SK-N-SH (cell line): ENCODE results near the gene HDAC4. TPM values are rescaled to one million over a fixed set of nuclear protein-coding genes. Genes with fewer than 3 reads are reported as not detected.

Experiments used
- CTCF ChIA-PET: fragments of 300-600, 350-600 bp; formaldehyde crosslinking; extraction: SDS; loops from one replicate; lab custom pipeline; 2021; lab: Yijun Ruan, JAX
- POLR2A ChIA-PET: fragments of 350-600 bp; sonication (Branson Sonifier 250); formaldehyde crosslinking; extraction: SDS; loops from one replicate; lab custom pipeline; 2020; ENCODE audit warnings: antibody characterized with exemption, inconsistent platforms; lab: Yijun Ruan, JAX
- DNase-seq: peaks from one replicate; pipeline ENCODE4 v3.0.0; 2012
- H2AFZ ChIP-seq: fragments of 200-600 bp; sonication (generic); 2 replicates; pipeline ENCODE4 v1.8.1; 2016; ENCODE audit warnings: antibody characterized with exemption, mild to moderate bottlenecking, low read depth
- H3F3A ChIP-seq: fragments of 200-600 bp; sonication (generic); replicated peaks from 2 replicates; pipeline ENCODE3; 2016; ENCODE audit warnings: antibody characterized with exemption, mild to moderate bottlenecking; ENCODE audit not compliant: insufficient read depth
- H3K27ac ChIP-seq, 2 experiments: fragments of 200-500 bp in 1 of 2; fragments of 200-600 bp in 1 of 2; sonication (Bioruptor generic) in 1 of 2; sonication (generic), shearing (Covaris generic) in 1 of 2; 2 replicates each; pipeline versions ENCODE4 v1.5.1 to v1.6.1; 2014 to 2016; ENCODE audit warnings: low read depth in 2 of 2, inconsistent platforms in 1 of 2, low read length in 1 of 2, mild to moderate bottlenecking in 1 of 2, mixed read lengths in 1 of 2
- H3K27me3 ChIP-seq: fragments of 200-600 bp; sonication (generic), shearing (Covaris generic); 2 replicates; pipeline ENCODE4 v1.6.1; 2016; ENCODE audit warnings: mixed run types; ENCODE audit not compliant: insufficient read depth
- H3K36me3 ChIP-seq, 2 experiments: fragments of 200-500 bp in 1 of 2; fragments of 200-600 bp in 1 of 2; sonication (Bioruptor generic) in 1 of 2; sonication (generic) in 1 of 2; replicated peaks in 1 of 2; 2 replicates each; pipeline versions ENCODE3 to v1.5.1; 2014 to 2016; ENCODE audit warnings: low read length in 1 of 2, mild to moderate bottlenecking in 1 of 2; ENCODE audit not compliant: insufficient read depth in 2 of 2, control insufficient read depth in 1 of 2
- H3K4me1 ChIP-seq, 2 experiments: fragments of 200-500 bp in 1 of 2; fragments of 200-600 bp in 1 of 2; sonication (Bioruptor generic) in 1 of 2; sonication (generic), shearing (Covaris generic) in 1 of 2; 2 replicates each; pipeline versions ENCODE4 v1.5.1 to v1.6.1; 2014 to 2016; ENCODE audit warnings: low read depth in 1 of 2, low read length in 1 of 2, mixed run types in 1 of 2; ENCODE audit not compliant: insufficient read depth in 2 of 2, control insufficient read depth in 1 of 2
- H3K4me2 ChIP-seq: fragments of 200-600 bp; sonication (generic), shearing (Covaris generic); 2 replicates; pipeline ENCODE4 v1.6.1; 2017; ENCODE audit warnings: mixed run types
- H3K4me3 ChIP-seq, 2 experiments: fragments of 200-500 bp in 1 of 2; fragments of 200-600 bp in 1 of 2; sonication (Bioruptor generic) in 1 of 2; sonication (generic), shearing (Covaris generic) in 1 of 2; 2 replicates each; pipeline versions ENCODE4 v1.5.1 to v1.8.1; 2014 to 2016; ENCODE audit warnings: low read depth in 2 of 2, inconsistent platforms in 1 of 2, low read length in 1 of 2, mild to moderate bottlenecking in 1 of 2, mixed read lengths in 1 of 2, moderate library complexity in 1 of 2
- H3K79me2 ChIP-seq: fragments of 200-600 bp; sonication (generic); 2 replicates; pipeline ENCODE4 v1.8.1; 2017; ENCODE audit warnings: mild to moderate bottlenecking; ENCODE audit not compliant: insufficient read depth
- H3K9ac ChIP-seq: fragments of 200-600 bp; sonication (generic); 2 replicates; pipeline ENCODE4 v1.6.1; 2017; ENCODE audit warnings: mixed run types
- H3K9me2 ChIP-seq: fragments of 200-600 bp; sonication (generic); 2 replicates; pipeline ENCODE4 v1.6.1; 2017; ENCODE audit warnings: mixed run types
- H3K9me3 ChIP-seq: fragments of 200-600 bp; sonication (generic); 2 replicates; pipeline ENCODE4 v1.6.1; 2017; ENCODE audit warnings: mixed run types, mild to moderate bottlenecking, moderate library complexity
- H4K20me1 ChIP-seq: fragments of 200-600 bp; sonication (generic); 2 replicates; pipeline ENCODE4 v1.6.1; 2017; ENCODE audit warnings: mild to moderate bottlenecking, mixed run types; ENCODE audit not compliant: insufficient read depth
- CHD2 ChIP-seq: fragments of 150-350 bp; IDR thresholded peaks from 2 replicates; pipeline ENCODE4 v1.6.1; 2018; ENCODE audit warnings: low read length; ENCODE audit not compliant: partially characterized antibody
- FOXJ3 ChIP-seq: sonication (generic); formaldehyde crosslinking; IDR thresholded peaks from 2 replicates; pipeline ENCODE4 v1.5.1; 2020; ENCODE audit warnings: mild to moderate bottlenecking, missing genetic modification reagents
- FOXM1 ChIP-seq: IDR thresholded peaks from 2 replicates; pipeline ENCODE4 v1.4.0; 2012; ENCODE audit warnings: low read depth, mild to moderate bottlenecking
- GABPA ChIP-seq: IDR thresholded peaks from 2 replicates; pipeline ENCODE4 v1.4.0; 2012; ENCODE audit warnings: low read depth, mild to moderate bottlenecking
- GATA2 ChIP-seq: sonication (generic); formaldehyde crosslinking; IDR thresholded peaks from 2 replicates; pipeline ENCODE4 v1.5.0; 2020; ENCODE audit warnings: mild to moderate bottlenecking, missing genetic modification reagents
- MEF2A ChIP-seq: IDR thresholded peaks from 2 replicates; pipeline ENCODE4 v1.4.0; 2012; ENCODE audit warnings: low read depth, borderline replicate concordance
- POLR2AphosphoS5 ChIP-seq: IDR thresholded peaks from 2 replicates; pipeline ENCODE4 v1.6.1; 2012; ENCODE audit warnings: low read depth, low read length
- RAD21 ChIP-seq: IDR thresholded peaks from 2 replicates; pipeline ENCODE4 v1.6.1; 2012; ENCODE audit warnings: mild to moderate bottlenecking, low read length
- SMC3 ChIP-seq: IDR thresholded peaks from 2 replicates; pipeline ENCODE4 v1.6.1; 2012; ENCODE audit warnings: low read depth, low read length, improper control_type of control experiment
- TCF12 ChIP-seq: IDR thresholded peaks from 2 replicates; pipeline ENCODE4 v1.4.0; 2012
- YY1 ChIP-seq: IDR thresholded peaks from 2 replicates; pipeline ENCODE4 v1.4.0; 2012; ENCODE audit warnings: low read depth, mild to moderate bottlenecking
- whole genome bisulfite sequencing: methylation state at CpG from one replicate; pipeline ENCODE4 v1.1.6; 2017; ENCODE audit warnings: low lambda C conversion rate; 5-methylcytosine and 5-hydroxymethylcytosine counted together
- polyA plus RNA-seq, 3 experiments: library from polyadenylated mRNA; depleted of rRNA; stranded (reverse); fragments of >200 nt; gene quantifications; 2 replicates each; pipeline ENCODE4 v1.2.3, GENCODE V29; 2012
- TF ChIP-seq, protein P1 (sequence below): IDR thresholded peaks from 2 replicates; pipeline ENCODE4; 2012
- TF ChIP-seq, protein P2 (sequence below): IDR thresholded peaks from 2 replicates; pipeline ENCODE4 v1.4.0; 2012; ENCODE audit warnings: low read depth, borderline replicate concordance
- TF ChIP-seq, protein P3 (sequence below): IDR thresholded peaks from 2 replicates; pipeline ENCODE4 v1.4.0; 2012; ENCODE audit warnings: low read depth, borderline replicate concordance
- TF ChIP-seq, protein P4 (sequence below): IDR thresholded peaks from 2 replicates; pipeline ENCODE4 v1.4.0; 2012; ENCODE audit warnings: low read depth
- TF ChIP-seq, protein P5 (sequence below): fragments of 200-600 bp; sonication (generic); IDR thresholded peaks from 2 replicates; pipeline ENCODE4 v1.6.1; 2017; ENCODE audit warnings: antibody characterized with exemption, mild to moderate bottlenecking, moderate library complexity

Gene HDAC4
- polyA plus RNA-seq, 1 of the 3 experiments (the other 2 are of a cell fraction): 5.5 TPM

DNA sequence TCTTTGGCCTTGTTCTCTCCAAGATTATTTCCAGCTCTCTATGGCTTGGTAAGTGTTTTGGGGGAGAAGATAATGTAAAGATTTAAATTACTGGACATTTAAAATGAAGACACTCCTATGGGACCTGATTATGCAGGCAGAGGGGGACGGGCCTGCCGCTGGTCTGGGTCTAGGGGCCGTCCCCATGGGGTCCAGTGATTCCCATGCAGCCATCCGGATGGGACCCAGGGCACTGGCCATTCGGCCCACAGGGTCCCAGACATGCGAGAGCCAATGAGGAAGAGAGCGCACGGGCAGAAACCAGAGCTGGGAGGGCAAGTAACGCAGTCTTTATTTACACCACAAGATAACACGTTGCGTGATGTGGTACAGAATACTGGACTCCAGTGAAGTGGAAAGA lies 353.0 kb downstream of the HDAC4 start:
- ChIA-PET CTCF (interaction anchor here (1.3 kb wide), 1 partner anchor 11 kb away, joined by 3 read pairs; no protein-coding TSS in a partner anchor), POLR2A (no interaction called here)
- Histone ChIP-seq H3K9ac (no peak overlapping the region), H3K27ac (no peak overlapping the region), H3K4me3 (no peak overlapping the region), H3K9me3 (no peaks in the 10 kb centered on the region), H3K4me2 (no peak overlapping the region), H3K9me2 (no peaks in the 10 kb centered on the region), H3K36me3 (peaks cover 0 to 3% of the 10 kb centered on the region in 2 experiments), H3K27me3 (no peaks in the 10 kb centered on the region), H3K4me1 (no peaks in the 10 kb centered on the region), H3F3A (no peaks in the 10 kb centered on the region), H4K20me1 (no peaks in the 10 kb centered on the region), H2AFZ (no peak overlapping the region), H3K79me2 (no peaks in the 10 kb centered on the region)
- TF ChIP-seq, protein P1, sequence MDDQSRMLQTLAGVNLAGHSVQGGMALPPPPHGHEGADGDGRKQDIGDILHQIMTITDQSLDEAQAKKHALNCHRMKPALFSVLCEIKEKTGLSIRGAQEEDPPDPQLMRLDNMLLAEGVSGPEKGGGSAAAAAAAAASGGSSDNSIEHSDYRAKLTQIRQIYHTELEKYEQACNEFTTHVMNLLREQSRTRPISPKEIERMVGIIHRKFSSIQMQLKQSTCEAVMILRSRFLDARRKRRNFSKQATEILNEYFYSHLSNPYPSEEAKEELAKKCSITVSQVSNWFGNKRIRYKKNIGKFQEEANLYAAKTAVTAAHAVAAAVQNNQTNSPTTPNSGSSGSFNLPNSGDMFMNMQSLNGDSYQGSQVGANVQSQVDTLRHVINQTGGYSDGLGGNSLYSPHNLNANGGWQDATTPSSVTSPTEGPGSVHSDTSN: no peak
- TF ChIP-seq RAD21: no peak
- TF ChIP-seq, protein P2, sequence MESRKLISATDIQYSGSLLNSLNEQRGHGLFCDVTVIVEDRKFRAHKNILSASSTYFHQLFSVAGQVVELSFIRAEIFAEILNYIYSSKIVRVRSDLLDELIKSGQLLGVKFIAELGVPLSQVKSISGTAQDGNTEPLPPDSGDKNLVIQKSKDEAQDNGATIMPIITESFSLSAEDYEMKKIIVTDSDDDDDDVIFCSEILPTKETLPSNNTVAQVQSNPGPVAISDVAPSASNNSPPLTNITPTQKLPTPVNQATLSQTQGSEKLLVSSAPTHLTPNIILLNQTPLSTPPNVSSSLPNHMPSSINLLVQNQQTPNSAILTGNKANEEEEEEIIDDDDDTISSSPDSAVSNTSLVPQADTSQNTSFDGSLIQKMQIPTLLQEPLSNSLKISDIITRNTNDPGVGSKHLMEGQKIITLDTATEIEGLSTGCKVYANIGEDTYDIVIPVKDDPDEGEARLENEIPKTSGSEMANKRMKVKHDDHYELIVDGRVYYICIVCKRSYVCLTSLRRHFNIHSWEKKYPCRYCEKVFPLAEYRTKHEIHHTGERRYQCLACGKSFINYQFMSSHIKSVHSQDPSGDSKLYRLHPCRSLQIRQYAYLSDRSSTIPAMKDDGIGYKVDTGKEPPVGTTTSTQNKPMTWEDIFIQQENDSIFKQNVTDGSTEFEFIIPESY: no peak
- TF ChIP-seq TCF12: no peak
- no peak for DNase-seq
- 94% methylated on average over 11 of the region's 11 CpGs for WGBS

DNA sequence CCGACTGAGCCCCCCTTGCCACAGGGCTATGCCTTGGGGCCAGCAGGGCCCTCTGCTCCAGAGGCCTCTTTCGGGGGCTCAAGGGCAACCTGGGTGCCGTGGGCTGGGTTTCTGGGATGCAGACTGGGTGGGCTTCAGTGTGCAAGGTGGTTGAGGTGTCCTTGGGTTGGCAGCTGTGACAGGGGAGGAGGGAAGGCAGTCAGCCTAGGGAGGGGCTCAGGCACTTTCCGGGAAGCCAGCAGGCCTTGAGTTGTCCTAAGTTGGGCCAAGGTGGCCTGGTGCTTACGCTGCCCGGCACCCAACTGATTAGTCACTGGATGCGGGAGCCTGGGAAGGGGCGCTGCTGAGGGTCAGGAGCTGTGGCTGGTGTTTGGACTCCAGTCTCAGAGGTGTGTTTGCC lies 353.4 kb downstream of the HDAC4 start:
- Histone ChIP-seq H3K9me3 (no peaks in the 10 kb centered on the region), H3K36me3 (peaks cover 0 to under 1% of the 10 kb centered on the region in 2 experiments), H3K27ac (no peak overlapping the region), H3K9ac (no peak overlapping the region), H2AFZ (no peak overlapping the region), H3K9me2 (no peaks in the 10 kb centered on the region), H3K4me2 (no peak overlapping the region), H3K27me3 (no peaks in the 10 kb centered on the region), H4K20me1 (no peaks in the 10 kb centered on the region), H3K4me1 (no peaks in the 10 kb centered on the region), H3K79me2 (no peaks in the 10 kb centered on the region), H3F3A (no peaks in the 10 kb centered on the region), H3K4me3 (no peak overlapping the region)
- ChIA-PET POLR2A (no interaction called here), CTCF (interaction anchor here (1.3 kb wide), 2 partner anchors 10 to 59 kb away, joined by 3 read pairs; no protein-coding TSS in a partner anchor)
- WGBS: no CpG with 5 or more reads among the region's 8 CpGs
- TF ChIP-seq POLR2AphosphoS5: no peak
- no peak for TF ChIP-seq CHD2
- DNase-seq: no peak

DNA sequence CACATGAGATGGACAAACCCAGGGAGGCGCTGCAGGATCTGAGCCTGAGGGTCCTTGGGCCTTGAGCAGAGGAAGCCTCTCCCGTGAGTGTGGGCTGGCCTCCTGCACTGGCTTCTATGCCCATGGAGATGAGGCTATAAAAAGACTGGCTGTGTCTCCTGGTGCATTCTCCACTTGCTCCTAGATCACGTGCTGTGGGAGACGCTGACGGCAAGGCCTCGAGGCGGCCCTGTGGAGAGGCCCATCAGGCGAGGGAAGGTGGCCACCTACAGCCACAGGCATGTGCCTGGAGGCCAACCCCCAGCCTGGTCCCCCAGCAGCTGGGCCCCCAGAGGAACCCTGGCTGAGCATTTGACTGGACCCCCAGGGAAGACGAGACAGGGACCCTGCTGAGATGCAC lies 354.0 kb downstream of the HDAC4 start:
- H3F3A ChIP-seq: no peaks in the 10 kb centered on the region
- POLR2A ChIA-PET: no interaction called here
- no peak overlapping the region for H3K4me3 ChIP-seq
- no peak for DNase-seq
- H2AFZ ChIP-seq: no peak overlapping the region
- H3K9ac ChIP-seq: no peak overlapping the region
- WGBS: 70% methylated on average over 2 of the region's 9 CpGs
- CTCF ChIA-PET: interaction anchor here (1.3 kb wide), 1 partner anchor 60 kb away, joined by 3 read pairs; no protein-coding TSS in a partner anchor
- no peaks in the 10 kb centered on the region for H4K20me1 ChIP-seq
- H3K36me3 ChIP-seq: no peaks in the 10 kb centered on the region
- H3K27me3 ChIP-seq: no peaks in the 10 kb centered on the region
- no peaks in the 10 kb centered on the region for H3K9me2 ChIP-seq
- no peaks in the 10 kb centered on the region for H3K79me2 ChIP-seq
- H3K9me3 ChIP-seq: no peaks in the 10 kb centered on the region
- no peaks in the 10 kb centered on the region for H3K4me1 ChIP-seq
- no peak overlapping the region for H3K4me2 ChIP-seq
- no peak overlapping the region for H3K27ac ChIP-seq
- TF ChIP-seq YY1 (no peak), GABPA (no peak), FOXM1 (no peak), MEF2A (no peak), SMC3 (no peak), GATA2 (CRISPR knock-in tag) (no peak), TCF12 (no peak), FOXJ3 (CRISPR knock-in tag) (no peak)
- TF ChIP-seq, protein P3, sequence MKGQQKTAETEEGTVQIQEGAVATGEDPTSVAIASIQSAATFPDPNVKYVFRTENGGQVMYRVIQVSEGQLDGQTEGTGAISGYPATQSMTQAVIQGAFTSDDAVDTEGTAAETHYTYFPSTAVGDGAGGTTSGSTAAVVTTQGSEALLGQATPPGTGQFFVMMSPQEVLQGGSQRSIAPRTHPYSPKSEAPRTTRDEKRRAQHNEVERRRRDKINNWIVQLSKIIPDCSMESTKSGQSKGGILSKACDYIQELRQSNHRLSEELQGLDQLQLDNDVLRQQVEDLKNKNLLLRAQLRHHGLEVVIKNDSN: no peak
- TF ChIP-seq, protein P1: no peak
- TF ChIP-seq, protein P4, sequence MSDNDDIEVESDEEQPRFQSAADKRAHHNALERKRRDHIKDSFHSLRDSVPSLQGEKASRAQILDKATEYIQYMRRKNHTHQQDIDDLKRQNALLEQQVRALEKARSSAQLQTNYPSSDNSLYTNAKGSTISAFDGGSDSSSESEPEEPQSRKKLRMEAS: no peak
- TF ChIP-seq, protein P5, sequence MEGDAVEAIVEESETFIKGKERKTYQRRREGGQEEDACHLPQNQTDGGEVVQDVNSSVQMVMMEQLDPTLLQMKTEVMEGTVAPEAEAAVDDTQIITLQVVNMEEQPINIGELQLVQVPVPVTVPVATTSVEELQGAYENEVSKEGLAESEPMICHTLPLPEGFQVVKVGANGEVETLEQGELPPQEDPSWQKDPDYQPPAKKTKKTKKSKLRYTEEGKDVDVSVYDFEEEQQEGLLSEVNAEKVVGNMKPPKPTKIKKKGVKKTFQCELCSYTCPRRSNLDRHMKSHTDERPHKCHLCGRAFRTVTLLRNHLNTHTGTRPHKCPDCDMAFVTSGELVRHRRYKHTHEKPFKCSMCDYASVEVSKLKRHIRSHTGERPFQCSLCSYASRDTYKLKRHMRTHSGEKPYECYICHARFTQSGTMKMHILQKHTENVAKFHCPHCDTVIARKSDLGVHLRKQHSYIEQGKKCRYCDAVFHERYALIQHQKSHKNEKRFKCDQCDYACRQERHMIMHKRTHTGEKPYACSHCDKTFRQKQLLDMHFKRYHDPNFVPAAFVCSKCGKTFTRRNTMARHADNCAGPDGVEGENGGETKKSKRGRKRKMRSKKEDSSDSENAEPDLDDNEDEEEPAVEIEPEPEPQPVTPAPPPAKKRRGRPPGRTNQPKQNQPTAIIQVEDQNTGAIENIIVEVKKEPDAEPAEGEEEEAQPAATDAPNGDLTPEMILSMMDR: no peak
